MM.1S (cell line): Measurements from ENCODE around the gene TSPAN5.

ENCODE experiments used
- CTCF ChIP-seq: fragments of 300-600 bp; sonication (generic); IDR thresholded peaks from 2 replicates; pipeline ENCODE4 v1.5.1; 2016; ENCODE audit warnings: antibody characterized with exemption, low read length, mixed read lengths
- EZH2 ChIP-seq: fragments of 300-600 bp; sonication (generic); optimal IDR thresholded peaks from 2 replicates; pipeline ENCODE3; 2017; ENCODE audit warnings: low read depth, mild to moderate bottlenecking, antibody characterized with exemption, low read length, mixed read lengths

- TF ChIP-seq CTCF (no peak), EZH2 (no peak)
Measured at GRCh38 chr4:98630737-98631454, 27.5 kb downstream of the TSPAN5 start.
